ENCODE data around the gene KIF6.
"Not testable (repeated sequence)": the region's sequence is repeated elsewhere in the genome, so short reads cannot be mapped to it uniquely, and the experiment has no call there.

The KIF6 gene

GRCh38 chr6:39516471-39516870, 208.7 kb downstream of the KIF6 start:
- no peak for TF ChIP-seq CTCF (IDR thresholded peaks at IDR 0.05; ENCODE audit: low read depth, low read length)
- DNase-seq (ENCODE audit: extremely low read depth, low read depth) = no peak

- no peak for TF ChIP-seq CTCF (IDR thresholded peaks at IDR 0.05; ENCODE audit: low read depth, low read length)
- no peak for DNase-seq (ENCODE audit: extremely low read depth, low read depth)
These were observed 209.7 kb downstream of the KIF6 start for GRCh38 chr6:39515471-39515870.

GRCh38 chr6:39515006-39515405, 210.2 kb downstream of the KIF6 start:
- DNase-seq (ENCODE audit: extremely low read depth, low read depth) = no peak
- TF ChIP-seq CTCF (IDR thresholded peaks at IDR 0.05; ENCODE audit: low read depth, low read length) = no peak

- not testable (repeated sequence) for DNase-seq (ENCODE audit: extremely low read depth, low read depth)
These were observed 215.4 kb downstream of the KIF6 start for GRCh38 chr6:39509831-39510230.

GRCh38 chr6:39508515-39508914, 216.7 kb downstream of the KIF6 start:
- TF ChIP-seq CTCF (IDR thresholded peaks at IDR 0.05; ENCODE audit: low read depth, low read length) = no peak
- no peak for DNase-seq (ENCODE audit: extremely low read depth, low read depth)

GRCh38 chr6:39507331-39507998, 217.7 kb downstream of the KIF6 start:
- no peak for DNase-seq (ENCODE audit: extremely low read depth, low read depth)
- TF ChIP-seq CTCF (IDR thresholded peaks at IDR 0.05; ENCODE audit: low read depth, low read length) = no peak

- DNase-seq (ENCODE audit: extremely low read depth, low read depth) = not testable (repeated sequence)
These were observed 222.7 kb downstream of the KIF6 start for GRCh38 chr6:39502362-39502955.

- no peak for TF ChIP-seq CTCF (IDR thresholded peaks at IDR 0.05; ENCODE audit: low read depth, low read length)
These were observed 226.2 kb downstream of the KIF6 start for GRCh38 chr6:39499053-39499452.

More at GRCh38 chr6:39499053-39499452, 226.2 kb downstream of the KIF6 start:
- no peak for DNase-seq (ENCODE audit: extremely low read depth, low read depth)

All from AG09319 (cell line).